HL-60 (cell line): Measurements from ENCODE around the gene DAP3.
A peak's percentile ranks its signal among the peaks of the same experiment; 100 is the strongest.
"Not testable (repeated sequence)": the region's sequence is repeated elsewhere in the genome, so short reads cannot be mapped to it uniquely, and the experiment has no call there.

Experiments
- DNase-seq, 2 experiments: peaks; one replicate each; pipeline ENCODE4 v3.0.0-alpha.2; 2010 to 2020; ENCODE audit warnings: low read depth in 1 of 2, low spot score in 1 of 2
- H3K27ac ChIP-seq: fragments of 250-450 bp; sonication (Bioruptor Pico); replicated peaks from 2 replicates; pipeline ENCODE4 v1.5.1; 2020; ENCODE audit warnings: mild to moderate bottlenecking, moderate library complexity
- H3K27me3 ChIP-seq: fragments of 250-450 bp; sonication (Bioruptor Pico); 2 replicates; pipeline ENCODE4 v1.5.1; 2021; ENCODE audit warnings: mild to moderate bottlenecking, moderate library complexity; ENCODE audit not compliant: insufficient read depth, poor library complexity, severe bottlenecking
- H3K4me3 ChIP-seq: replicated peaks from 2 replicates; pipeline ENCODE4 v1.5.1; 2011; ENCODE audit warnings: mild to moderate bottlenecking, control low read depth, low read length; ENCODE audit not compliant: insufficient read depth
- CTCF ChIP-seq: IDR thresholded peaks from one replicate; pipeline ENCODE4 v1.5.1; 2011; ENCODE audit warnings: low read length, control low read depth, inconsistent platforms; ENCODE audit not compliant: insufficient read depth
- GABPA ChIP-seq: IDR thresholded peaks from 2 replicates; pipeline ENCODE4 v1.6.1; 2012; ENCODE audit warnings: low read depth
- POLR2AphosphoS5 ChIP-seq: IDR thresholded peaks from 2 replicates; pipeline ENCODE4 v1.6.1; 2012; ENCODE audit warnings: low read depth
- REST ChIP-seq: IDR thresholded peaks from 2 replicates; pipeline ENCODE4 v1.6.1; 2012; ENCODE audit warnings: low read depth; ENCODE audit not compliant: insufficient replicate concordance
- SPI1 ChIP-seq: IDR thresholded peaks from 2 replicates; pipeline ENCODE4 v1.6.1; 2012; ENCODE audit warnings: low read depth, mild to moderate bottlenecking, borderline replicate concordance

Gene DAP3

GRCh38 chr1:155740995-155741394 lies 52.1 kb downstream of the DAP3 start:
- no peak for DNase-seq
- no peak for TF ChIP-seq REST
- no peak for TF ChIP-seq POLR2AphosphoS5
- no peak for TF ChIP-seq SPI1
- TF ChIP-seq CTCF, result no peak
- no peak for TF ChIP-seq GABPA
- Histone ChIP-seq H3K27ac (no peak overlapping the region), H3K27me3 (no peaks in the 10 kb centered on the region), H3K4me3 (no peak overlapping the region)

DNA sequence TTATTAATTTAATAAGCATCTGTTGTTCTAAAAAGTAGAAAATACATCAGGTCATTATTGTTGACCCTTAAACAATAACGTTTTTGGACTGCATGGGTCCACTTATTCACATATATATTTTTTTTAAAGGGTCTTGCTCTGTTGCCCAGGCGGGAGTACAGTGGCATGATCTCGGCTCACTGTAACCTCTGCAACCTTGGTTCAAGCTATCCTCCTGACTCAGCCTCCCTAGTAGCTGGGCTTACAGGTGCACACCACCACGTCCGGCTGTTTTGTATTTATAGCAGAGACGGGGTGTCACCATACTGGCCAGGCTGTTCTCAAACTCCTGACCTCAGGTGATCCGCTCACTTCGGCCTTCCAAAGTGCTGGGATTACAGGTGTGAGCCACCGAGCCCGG lies 53.0 kb downstream of the DAP3 start:
- Histone ChIP-seq H3K27me3 (no peaks in the 10 kb centered on the region), H3K4me3 (no peak overlapping the region), H3K27ac (no peak overlapping the region)
- no peak for DNase-seq
- TF ChIP-seq SPI1, result no peak
- TF ChIP-seq POLR2AphosphoS5, result 0 out of 2 replicates have a peak, but pooled peaks have one; percentile 3

DNA sequence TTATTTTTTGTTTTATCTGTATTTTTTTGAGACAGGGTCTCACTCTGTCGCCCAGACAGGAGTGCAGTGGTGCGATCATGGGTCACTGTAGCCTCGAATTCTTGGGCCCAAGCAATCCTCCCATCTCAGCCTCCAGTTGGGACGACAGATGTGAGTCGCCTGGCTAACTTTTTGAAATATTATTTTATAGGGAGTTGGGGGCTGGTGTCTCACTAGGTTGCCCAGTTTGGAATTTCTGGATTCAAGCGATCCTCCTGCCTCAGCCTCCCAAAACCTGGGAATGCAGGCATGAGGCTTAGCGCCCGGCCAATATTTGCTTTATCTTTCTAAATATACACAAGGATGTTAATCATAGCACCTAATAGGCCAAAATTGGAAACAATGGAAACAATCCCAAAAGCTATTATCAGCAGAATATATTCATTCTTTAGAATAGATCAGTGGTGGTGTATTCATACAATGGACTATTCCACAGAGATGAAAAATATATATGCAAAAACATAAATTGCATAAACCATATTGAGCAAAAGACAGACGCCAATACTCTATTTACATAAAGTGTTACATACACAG lies 55.9 kb downstream of the DAP3 start:
- H3K27me3 ChIP-seq, result no peaks in the 10 kb centered on the region
- H3K4me3 ChIP-seq, result peak overlapping the region; percentile 44
- TF ChIP-seq SPI1 (no peak), POLR2AphosphoS5 (no peak), REST (no peak), GABPA (no peak), CTCF (no peak)
- no peak for DNase-seq
- peak overlapping the region; percentile 64 for H3K27ac ChIP-seq

- not testable (repeated sequence) for H3K27me3 ChIP-seq
- Histone ChIP-seq H3K4me3 (peak overlapping the region; percentile 44), H3K27ac (peak overlapping the region; percentile 64)
- TF ChIP-seq REST (peak; percentile 57), SPI1 (peak; percentile 31; the same call in 1 of the 2 replicates), POLR2AphosphoS5 (peak; percentile 59)
- peak; percentile 96 to 98 for DNase-seq
Observed at GRCh38 chr1:155745284-155746228, 56.7 kb downstream of the DAP3 start.

DNA sequence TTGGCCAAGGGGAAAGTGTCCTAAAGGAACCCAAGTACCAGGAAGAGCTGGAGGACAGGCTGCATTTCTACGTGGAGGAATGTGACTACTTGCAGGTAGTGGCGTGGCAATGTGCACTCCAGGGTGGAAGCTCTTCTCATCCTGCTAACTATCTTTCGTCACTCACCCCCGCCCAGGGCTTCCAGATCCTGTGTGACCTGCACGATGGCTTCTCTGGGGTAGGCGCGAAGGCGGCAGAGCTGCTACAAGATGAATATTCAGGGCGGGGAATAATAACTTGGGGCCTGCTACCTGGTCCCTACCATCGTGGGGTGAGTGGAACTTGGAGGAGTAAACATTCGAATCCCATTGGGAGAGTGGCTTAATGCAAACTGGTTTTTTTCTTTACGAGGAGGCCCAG lies 58.7 kb downstream of the DAP3 start:
- DNase-seq, H3K4me3 ChIP-seq, H3K27ac ChIP-seq, H3K27me3 ChIP-seq: not testable (repeated sequence)

- not testable (repeated sequence) for H3K27ac ChIP-seq, DNase-seq, H3K4me3 ChIP-seq, H3K27me3 ChIP-seq
Observed at GRCh38 chr1:155748141-155748540, 59.2 kb downstream of the DAP3 start.
